Peyer's patch (tissue), 4 donors: Measurements from ENCODE around the gene KDM1A. TPM values are rescaled to one million over a fixed set of nuclear protein-coding genes. Genes with fewer than 3 reads are reported as not detected.
"Not testable (repeated sequence)": the region's sequence is repeated elsewhere in the genome, so short reads cannot be mapped to it uniquely, and the experiment has no call there.

Source experiments
- DNase-seq, 3 donors: peaks; one replicate each; pipeline ENCODE4 v3.0.0-alpha.2; 2017 to 2019
- H3K27ac ChIP-seq, 4 donors: fragments of 200-600 bp; sonication (generic); one replicate each; pipeline ENCODE4 v1.5.1; 2016 to 2019
- H3K27me3 ChIP-seq, 2 donors: fragments of 200-600 bp; sonication (generic); one replicate each; pipeline ENCODE4 v1.5.1; 2019
- H3K36me3 ChIP-seq, 3 donors: fragments of 200-600 bp; sonication (generic); one replicate each; pipeline ENCODE4 v1.5.1; 2016 to 2019
- H3K4me1 ChIP-seq, 4 donors: fragments of 200-600 bp; sonication (generic); one replicate each; pipeline ENCODE4 v1.5.1; 2016 to 2019
- H3K4me3 ChIP-seq, 4 donors: fragments of 200-600 bp; sonication (generic); 1 replicate in 3 of 4; 2 replicates in 1 of 4; pipeline ENCODE4 v1.5.1; 2016 to 2019; ENCODE audit warnings: mild to moderate bottlenecking in 1 of 4
- H3K9me3 ChIP-seq, 4 donors: fragments of 200-600 bp; sonication (generic); one replicate each; pipeline ENCODE4 v1.5.1; 2016 to 2019; ENCODE audit warnings: mild to moderate bottlenecking in 1 of 4
- POLR2A ChIP-seq, 2 donors: fragments of 450-650 bp; IDR thresholded peaks; one replicate each; pipeline ENCODE4 v1.5.1; 2017; ENCODE audit warnings: antibody characterized with exemption in 2 of 2, mild to moderate bottlenecking in 2 of 2, moderate library complexity in 2 of 2
- total RNA-seq, 4 donors: library from RNA; depleted of rRNA; stranded (reverse); fragments of >200 nt; gene quantifications; one replicate each; pipeline ENCODE4 v1.1.0, GENCODE V29; 2016
- TF ChIP-seq, protein P1 (sequence below), 6 experiments: fragments of 450-650 bp in 4 of 6; fragments of 200-600 bp in 2 of 6; sonication (generic) in 1 of 6; IDR thresholded peaks; one replicate each; pipeline ENCODE4 v1.5.1; 2017 to 2019; ENCODE audit warnings: antibody characterized with exemption in 6 of 6, mild to moderate bottlenecking in 3 of 6, moderate library complexity in 1 of 6

Gene KDM1A
- total RNA-seq, 4 donors from 2014 or later: 33.5 to 102 (median 40.9) TPM

DNA sequence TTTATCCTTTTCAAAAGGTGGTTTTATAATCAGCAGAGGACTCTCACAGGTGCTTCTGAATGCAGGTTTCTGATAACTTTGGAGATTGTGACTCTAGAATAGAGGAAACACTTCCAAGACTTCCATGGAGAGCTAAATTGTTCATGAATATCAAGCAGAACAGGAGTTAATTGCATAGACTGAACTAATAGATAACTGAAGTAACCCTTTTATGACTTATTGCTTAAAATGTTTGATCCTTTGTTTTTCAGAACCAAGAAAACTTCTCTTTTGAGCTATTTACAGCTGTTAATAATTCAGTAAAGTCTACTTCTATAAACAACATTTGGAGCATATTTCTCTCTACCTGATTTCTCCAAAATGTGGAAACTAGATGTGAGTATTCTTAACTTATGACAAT lies 23.5 kb upstream of the KDM1A start:
- TF ChIP-seq, protein P1, sequence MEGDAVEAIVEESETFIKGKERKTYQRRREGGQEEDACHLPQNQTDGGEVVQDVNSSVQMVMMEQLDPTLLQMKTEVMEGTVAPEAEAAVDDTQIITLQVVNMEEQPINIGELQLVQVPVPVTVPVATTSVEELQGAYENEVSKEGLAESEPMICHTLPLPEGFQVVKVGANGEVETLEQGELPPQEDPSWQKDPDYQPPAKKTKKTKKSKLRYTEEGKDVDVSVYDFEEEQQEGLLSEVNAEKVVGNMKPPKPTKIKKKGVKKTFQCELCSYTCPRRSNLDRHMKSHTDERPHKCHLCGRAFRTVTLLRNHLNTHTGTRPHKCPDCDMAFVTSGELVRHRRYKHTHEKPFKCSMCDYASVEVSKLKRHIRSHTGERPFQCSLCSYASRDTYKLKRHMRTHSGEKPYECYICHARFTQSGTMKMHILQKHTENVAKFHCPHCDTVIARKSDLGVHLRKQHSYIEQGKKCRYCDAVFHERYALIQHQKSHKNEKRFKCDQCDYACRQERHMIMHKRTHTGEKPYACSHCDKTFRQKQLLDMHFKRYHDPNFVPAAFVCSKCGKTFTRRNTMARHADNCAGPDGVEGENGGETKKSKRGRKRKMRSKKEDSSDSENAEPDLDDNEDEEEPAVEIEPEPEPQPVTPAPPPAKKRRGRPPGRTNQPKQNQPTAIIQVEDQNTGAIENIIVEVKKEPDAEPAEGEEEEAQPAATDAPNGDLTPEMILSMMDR (IDR thresholded peaks at IDR 0.05): no peak
- TF ChIP-seq POLR2A (IDR thresholded peaks at IDR 0.05): no peak
- Histone ChIP-seq H3K36me3 (no peaks in the 10 kb centered on the region), H3K9me3 (peaks cover 0 to 3% (median 1%) of the 10 kb centered on the region in 4 donors), H3K27ac (no peak overlapping the region), H3K4me3 (no peak overlapping the region), H3K4me1 (no peaks in the 10 kb centered on the region), H3K27me3 (no peaks in the 10 kb centered on the region)
- no peak for DNase-seq

DNA sequence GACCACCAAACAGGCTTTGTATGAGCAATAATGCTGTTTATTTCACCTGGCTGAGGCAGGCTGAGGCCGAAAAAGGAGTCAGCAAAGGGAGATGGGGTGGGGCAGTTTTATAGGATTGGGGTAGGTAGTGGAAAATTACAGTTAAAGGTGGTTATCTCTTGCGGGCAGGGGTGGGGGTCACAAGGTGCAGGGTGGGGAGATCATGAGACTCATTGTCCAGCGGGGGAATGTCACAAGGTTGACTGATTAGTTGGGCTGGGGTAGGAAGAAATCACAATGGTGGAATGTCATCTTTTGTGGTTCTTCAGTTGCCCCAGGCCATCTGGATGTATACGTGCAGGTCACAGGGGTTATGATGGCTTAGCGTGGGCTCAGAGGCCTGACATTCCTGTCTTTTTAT lies 21.7 kb upstream of the KDM1A start:
- H3K36me3 ChIP-seq, H3K9me3 ChIP-seq, H3K4me1 ChIP-seq, H3K4me3 ChIP-seq, H3K27me3 ChIP-seq, DNase-seq, H3K27ac ChIP-seq: not testable (repeated sequence)

DNA sequence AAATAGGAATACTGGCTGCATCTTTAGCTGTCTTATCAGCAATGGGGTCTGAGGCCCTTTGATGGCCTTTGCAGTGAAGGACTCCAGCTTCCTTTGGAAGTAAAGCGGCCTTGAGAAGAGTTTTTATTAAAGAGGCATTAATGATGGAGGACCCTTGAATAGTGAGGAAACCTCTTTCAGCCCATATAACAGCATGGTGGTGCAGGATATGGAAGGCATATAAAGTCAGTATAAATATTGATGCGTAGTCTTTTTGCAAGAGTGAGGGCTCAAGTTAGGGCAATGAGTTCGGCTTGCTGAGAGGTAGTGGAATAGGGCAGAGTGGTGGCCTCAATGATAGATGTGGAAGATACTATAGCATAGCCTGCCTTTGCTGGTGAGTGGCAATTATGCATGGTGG lies 19.1 kb upstream of the KDM1A start:
- DNase-seq, H3K27me3 ChIP-seq, H3K27ac ChIP-seq, H3K36me3 ChIP-seq, H3K4me3 ChIP-seq, H3K4me1 ChIP-seq, H3K9me3 ChIP-seq: not testable (repeated sequence)

DNA sequence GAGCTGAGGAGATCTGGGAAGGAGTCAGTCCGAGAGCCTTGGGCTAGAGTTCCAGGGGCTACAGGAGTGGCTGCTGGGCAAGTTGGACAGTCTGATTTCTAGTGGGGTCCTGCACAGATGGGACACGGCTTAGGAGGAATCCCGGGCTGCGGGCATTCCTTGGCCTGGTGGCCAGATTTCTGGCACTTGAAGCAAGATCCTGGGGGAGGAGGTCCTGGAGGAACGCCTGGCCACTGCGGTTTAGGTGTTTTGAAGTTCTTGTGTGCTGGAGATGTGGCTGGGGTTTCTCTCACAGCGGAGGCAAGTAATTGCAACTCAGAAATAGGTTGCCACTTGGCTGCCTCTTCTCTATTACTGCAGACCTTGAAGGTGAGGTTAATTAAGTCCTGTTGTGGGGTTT lies 17.1 kb upstream of the KDM1A start:
- not testable (repeated sequence) for H3K27me3 ChIP-seq, H3K9me3 ChIP-seq

DNA sequence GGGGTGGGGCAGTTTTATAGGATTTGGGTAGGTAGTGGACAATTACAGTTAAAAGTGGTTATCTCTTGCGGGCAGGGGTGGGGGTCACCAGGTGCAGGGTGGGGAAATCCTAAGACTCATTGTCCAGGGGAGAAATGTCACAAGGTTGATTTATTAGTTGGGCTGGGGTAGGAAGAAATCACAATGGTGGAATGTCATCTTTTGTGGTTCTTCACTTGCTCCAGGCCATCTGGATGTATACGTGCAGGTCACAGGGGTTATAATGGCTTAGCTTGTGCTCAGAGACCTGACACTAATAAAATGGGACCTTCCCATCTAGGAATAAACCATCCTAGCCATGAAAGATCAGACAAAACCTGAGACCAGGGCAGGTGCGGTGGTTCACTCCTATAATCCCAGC lies 15.2 kb upstream of the KDM1A start:
- DNase-seq: no peak
- H3K4me3 ChIP-seq: no peak overlapping the region
- no peaks in the 10 kb centered on the region for H3K4me1 ChIP-seq
- no peaks in the 10 kb centered on the region for H3K36me3 ChIP-seq
- H3K27me3 ChIP-seq: no peaks in the 10 kb centered on the region
- no peak for TF ChIP-seq POLR2A (IDR thresholded peaks at IDR 0.05)
- TF ChIP-seq, protein P1 (IDR thresholded peaks at IDR 0.05): no peak
- H3K27ac ChIP-seq: no peak overlapping the region
- peaks cover 0 to 3% (median 0%) of the 10 kb centered on the region in 4 donors for H3K9me3 ChIP-seq

More for the DNA sequence above, 17.1 kb upstream of the KDM1A start:
- DNase-seq, H3K27ac ChIP-seq, H3K4me1 ChIP-seq, H3K36me3 ChIP-seq, H3K4me3 ChIP-seq: not testable (repeated sequence)

DNA sequence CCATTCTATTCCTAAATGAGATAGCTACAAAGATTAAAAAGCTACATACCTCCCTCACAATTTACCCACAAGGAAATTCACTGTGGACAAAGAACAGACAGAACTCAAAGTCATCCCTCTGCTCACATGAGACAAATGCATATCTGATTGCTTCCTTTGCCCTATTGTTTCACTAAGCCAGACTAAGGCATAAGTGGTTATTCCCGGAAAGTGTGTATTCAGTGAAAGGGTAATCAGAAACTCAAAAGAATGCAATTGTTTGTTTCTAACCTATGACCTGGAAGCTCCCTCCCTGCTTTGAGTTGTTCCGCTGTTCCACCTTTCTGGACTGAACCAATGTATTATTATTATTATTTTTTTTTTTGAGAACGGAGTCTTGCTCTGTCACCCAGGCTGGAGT lies 14.5 kb upstream of the KDM1A start:
- not testable (repeated sequence) for H3K9me3 ChIP-seq, H3K27me3 ChIP-seq, DNase-seq, H3K27ac ChIP-seq, H3K4me3 ChIP-seq, H3K36me3 ChIP-seq, H3K4me1 ChIP-seq

DNA sequence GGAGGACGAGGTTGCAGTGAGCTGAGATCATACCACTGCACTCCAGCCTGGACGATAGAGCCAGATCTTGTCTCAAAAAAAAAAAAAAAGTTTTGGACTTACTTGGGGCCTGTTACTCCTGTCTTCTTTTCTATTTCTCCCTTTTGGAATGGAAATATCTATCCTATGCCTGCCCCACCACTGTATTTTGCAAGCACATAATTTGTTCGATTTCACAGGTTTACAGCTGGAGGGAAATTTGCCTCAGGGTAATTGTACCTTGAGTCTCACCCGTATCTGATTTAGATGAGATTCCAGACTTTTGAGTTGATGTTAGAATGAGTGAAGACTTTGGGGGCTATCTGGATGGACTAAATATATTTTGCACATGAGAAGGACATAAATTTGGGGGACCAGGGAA lies 12.2 kb upstream of the KDM1A start:
- no peak for DNase-seq
- H3K4me3 ChIP-seq: no peak overlapping the region
- H3K9me3 ChIP-seq: no peaks in the 10 kb centered on the region
- no peaks in the 10 kb centered on the region for H3K36me3 ChIP-seq
- no peaks in the 10 kb centered on the region for H3K27me3 ChIP-seq
- H3K4me1 ChIP-seq: no peaks in the 10 kb centered on the region
- no peak for TF ChIP-seq POLR2A (IDR thresholded peaks at IDR 0.05)
- TF ChIP-seq, protein P1 (IDR thresholded peaks at IDR 0.05): no peak
- H3K27ac ChIP-seq: no peak overlapping the region

DNA sequence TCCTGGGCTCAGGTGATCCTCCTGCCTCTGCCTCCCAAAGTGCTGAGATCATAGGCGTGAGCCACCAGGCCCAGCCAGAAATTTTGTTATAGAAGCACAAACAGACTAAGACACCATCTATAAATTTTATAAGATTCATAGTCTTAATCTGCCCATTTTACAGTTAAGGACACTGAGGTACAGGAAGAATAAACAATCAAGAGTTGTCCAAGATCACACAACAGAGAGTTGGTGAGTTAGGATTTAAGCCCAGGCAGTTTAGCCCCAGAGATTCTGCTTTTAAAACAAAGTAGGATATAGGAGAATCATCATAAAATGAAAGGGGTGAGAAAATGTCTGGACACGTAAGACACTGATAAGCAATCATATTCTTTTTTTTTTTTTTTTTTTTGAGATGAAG lies 10.4 kb upstream of the KDM1A start:
- no peaks in the 10 kb centered on the region for H3K27me3 ChIP-seq
- DNase-seq: no peak
- H3K4me1 ChIP-seq: no peaks in the 10 kb centered on the region
- no peak overlapping the region for H3K27ac ChIP-seq
- H3K36me3 ChIP-seq: no peaks in the 10 kb centered on the region
- TF ChIP-seq, protein P1 (IDR thresholded peaks at IDR 0.05): no peak
- no peak for TF ChIP-seq POLR2A (IDR thresholded peaks at IDR 0.05)
- H3K9me3 ChIP-seq: no peaks in the 10 kb centered on the region
- H3K4me3 ChIP-seq: no peak overlapping the region

DNA sequence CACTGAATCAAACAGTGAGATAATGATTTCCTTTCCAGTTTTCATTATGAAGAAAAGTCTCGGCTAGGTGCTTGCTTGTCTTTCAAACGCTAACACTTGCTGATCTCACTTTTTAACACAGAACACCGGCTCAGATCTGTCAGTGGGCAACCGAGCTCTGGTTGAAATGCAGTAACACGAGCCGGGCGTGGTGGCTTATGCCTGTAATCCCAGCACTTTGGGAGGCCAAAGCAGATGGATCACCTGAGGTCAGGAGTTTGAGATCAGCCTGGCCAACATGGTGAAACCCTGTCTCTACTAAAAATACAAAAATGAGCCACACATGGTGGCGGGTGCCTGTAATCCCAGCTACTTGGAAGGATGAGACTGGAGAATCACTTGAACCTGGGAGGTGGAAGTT lies 9.2 kb upstream of the KDM1A start:
- not testable (repeated sequence) for DNase-seq, H3K27me3 ChIP-seq, H3K27ac ChIP-seq, H3K4me1 ChIP-seq, H3K36me3 ChIP-seq, H3K4me3 ChIP-seq, H3K9me3 ChIP-seq
